GM10266 (cell line): Measurements from ENCODE around the gene PRPF18.

ENCODE experiments used
- DNase-seq: peaks from one replicate; pipeline ENCODE4 v3.0.0; 2012; ENCODE audit errors: extremely low spot score
- CTCF ChIP-seq: IDR thresholded peaks from 2 replicates; pipeline ENCODE4 v1.5.1; 2012; ENCODE audit warnings: mild to moderate bottlenecking, low read depth; ENCODE audit not compliant: control insufficient read depth, insufficient read depth; ENCODE audit errors: missing control alignments

Gene PRPF18

GRCh38 chr10:13674645-13675588 is 88.2 kb downstream of the PRPF18 start:
- no peak for DNase-seq
- no peak for TF ChIP-seq CTCF

GRCh38 chr10:13678101-13678843 is 91.5 kb downstream of the PRPF18 start:
- no peak for TF ChIP-seq CTCF

More at GRCh38 chr10:13678101-13678843, 91.5 kb downstream of the PRPF18 start:
- no peak for DNase-seq
